Measurements from ENCODE around the gene GPR55. TPM values are rescaled to one million over a fixed set of nuclear protein-coding genes. Genes with fewer than 3 reads are reported as not detected.

Gene GPR55
- total and polyA plus RNA-seq, 11 donors, result 0.03 to 0.36 (median 0.11) TPM; not detected in 6

DNA sequence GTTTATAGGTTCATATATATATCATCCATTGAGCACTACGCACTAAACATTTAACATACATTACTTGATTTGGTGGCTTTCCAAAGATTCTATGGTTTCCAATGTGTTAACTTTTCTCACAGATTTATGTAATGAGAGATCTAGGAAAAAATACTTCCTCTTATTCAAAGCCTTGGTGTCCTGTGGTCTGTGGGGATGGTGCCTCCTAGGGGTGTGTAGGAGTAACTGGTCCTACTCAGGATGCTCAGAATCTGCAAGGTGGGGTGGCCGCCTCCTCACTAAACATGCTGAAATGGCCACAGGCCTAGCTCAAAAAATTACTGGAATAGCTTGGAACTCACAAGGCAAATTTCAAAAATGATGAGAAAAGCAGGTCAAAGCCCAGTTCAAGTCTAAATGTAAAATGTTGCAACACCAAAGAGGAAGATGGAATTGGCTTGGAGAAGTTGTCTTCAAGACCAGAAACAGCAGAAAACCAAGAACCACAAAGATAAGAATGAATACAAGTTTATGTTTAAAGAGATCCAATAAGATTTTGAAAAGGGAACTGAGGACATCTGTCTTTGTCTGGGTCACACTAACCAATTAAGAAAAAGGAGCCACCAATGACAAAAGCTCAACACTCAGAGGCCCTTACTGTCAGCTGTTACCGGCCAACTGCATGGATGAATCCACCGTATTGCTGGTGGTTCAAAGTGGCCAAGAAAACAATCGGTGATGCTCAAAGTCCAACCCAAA lies 11.5 kb downstream of the GPR55 start:
- no peaks in the 10 kb centered on the region for H3K9me3 ChIP-seq
- no peak overlapping the region for H3K4me3 ChIP-seq
- H3K4me1 ChIP-seq, result peaks cover 0 to 10% (median 0%) of the 10 kb centered on the region in 12 donors
- WGBS, 4 donors, result 81 to 89% (median 86%) methylated on average over 5 of the region's 5 CpGs
- peak overlapping the region in 1 of 12 donors; percentile 72 for H3K27ac ChIP-seq
- peak in 1 of 4 donors; percentile 24 for ATAC-seq
- no peaks in the 10 kb centered on the region for H3K36me3 ChIP-seq
- intact Hi-C loops (cut with DNase I), result loop anchor here in 1 of 10 donors (5.0 kb wide), 3 partner anchors 46 to 74 kb away; no protein-coding TSS in a partner anchor
- TF ChIP-seq, protein P1, sequence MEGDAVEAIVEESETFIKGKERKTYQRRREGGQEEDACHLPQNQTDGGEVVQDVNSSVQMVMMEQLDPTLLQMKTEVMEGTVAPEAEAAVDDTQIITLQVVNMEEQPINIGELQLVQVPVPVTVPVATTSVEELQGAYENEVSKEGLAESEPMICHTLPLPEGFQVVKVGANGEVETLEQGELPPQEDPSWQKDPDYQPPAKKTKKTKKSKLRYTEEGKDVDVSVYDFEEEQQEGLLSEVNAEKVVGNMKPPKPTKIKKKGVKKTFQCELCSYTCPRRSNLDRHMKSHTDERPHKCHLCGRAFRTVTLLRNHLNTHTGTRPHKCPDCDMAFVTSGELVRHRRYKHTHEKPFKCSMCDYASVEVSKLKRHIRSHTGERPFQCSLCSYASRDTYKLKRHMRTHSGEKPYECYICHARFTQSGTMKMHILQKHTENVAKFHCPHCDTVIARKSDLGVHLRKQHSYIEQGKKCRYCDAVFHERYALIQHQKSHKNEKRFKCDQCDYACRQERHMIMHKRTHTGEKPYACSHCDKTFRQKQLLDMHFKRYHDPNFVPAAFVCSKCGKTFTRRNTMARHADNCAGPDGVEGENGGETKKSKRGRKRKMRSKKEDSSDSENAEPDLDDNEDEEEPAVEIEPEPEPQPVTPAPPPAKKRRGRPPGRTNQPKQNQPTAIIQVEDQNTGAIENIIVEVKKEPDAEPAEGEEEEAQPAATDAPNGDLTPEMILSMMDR (IDR thresholded peaks at IDR 0.05), result peak in 9 of 12 donors; percentile 3 to 55 (median 37)
- TF ChIP-seq POLR2A (IDR thresholded peaks at IDR 0.05), result no peak
- peak in 3 of 5 donors; percentile 25 to 44 (median 36) for DNase-seq
- peaks cover 0 to 13% (median 0%) of the 10 kb centered on the region in 9 donors for H3K27me3 ChIP-seq

DNA sequence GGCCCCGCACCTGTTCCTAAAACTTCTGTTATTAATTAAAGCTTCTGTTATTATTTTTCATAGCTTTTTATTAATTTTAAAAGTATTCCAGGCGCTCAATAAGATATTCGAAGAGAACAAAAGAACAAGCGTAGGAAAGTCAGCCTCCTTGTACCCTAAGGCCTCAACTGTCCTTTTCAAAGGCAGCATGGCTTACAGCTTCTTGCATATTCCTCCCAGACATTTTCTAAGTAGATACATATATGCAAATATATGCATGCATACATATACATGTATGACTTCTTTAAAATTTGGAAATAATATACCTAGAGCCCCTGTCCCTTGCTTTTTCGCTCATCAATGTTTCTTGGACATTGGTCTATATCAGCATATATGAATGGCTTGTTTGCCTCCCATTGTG lies 12.3 kb downstream of the GPR55 start:
- H3K36me3 ChIP-seq, result no peaks in the 10 kb centered on the region
- 88 to 98% (median 97%) methylated on average over 5 of the region's 5 CpGs for WGBS, 4 donors
- DNase-seq (no peak), ATAC-seq (no peak)
- peak overlapping the region in 1 of 12 donors; percentile 15 for H3K27ac ChIP-seq
- no peaks in the 10 kb centered on the region for H3K9me3 ChIP-seq
- TF ChIP-seq, protein P1 (IDR thresholded peaks at IDR 0.05), result no peak
- TF ChIP-seq POLR2A (IDR thresholded peaks at IDR 0.05), result no peak
- no peak overlapping the region for H3K4me3 ChIP-seq
- intact Hi-C loops (cut with DNase I), result loop anchor here in 1 of 10 donors (5.0 kb wide), 3 partner anchors 45 to 75 kb away; no protein-coding TSS in a partner anchor
- H3K27me3 ChIP-seq, result peaks cover 0 to 6% (median 0%) of the 10 kb centered on the region in 9 donors
- peaks cover 0 to 13% (median 0%) of the 10 kb centered on the region in 12 donors for H3K4me1 ChIP-seq

DNA sequence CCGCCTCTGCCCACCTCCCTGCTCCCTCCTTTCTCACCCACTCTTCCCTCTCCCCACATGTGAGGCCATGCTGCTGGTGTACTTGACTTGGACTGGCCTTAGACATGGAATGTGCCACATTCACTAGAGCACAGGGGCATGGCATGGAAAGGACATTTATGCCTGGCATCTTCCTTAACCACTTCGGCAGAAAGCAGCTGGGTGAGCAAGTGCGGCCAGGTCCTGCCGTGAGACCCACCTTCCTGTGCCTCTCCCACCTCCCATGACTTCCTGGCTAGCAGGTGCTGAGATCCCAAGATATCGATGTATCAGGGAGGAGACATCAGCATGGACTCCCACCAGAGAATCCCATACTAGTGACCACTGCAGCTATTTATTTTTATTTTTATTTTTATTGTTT lies 13.0 kb downstream of the GPR55 start:
- no peaks in the 10 kb centered on the region for H3K36me3 ChIP-seq
- ATAC-seq (no peak), DNase-seq (peak in 2 of 5 donors; percentile 9 to 14)
- TF ChIP-seq, protein P1 (IDR thresholded peaks at IDR 0.05), result no peak
- no peak for TF ChIP-seq POLR2A (IDR thresholded peaks at IDR 0.05)
- no peak overlapping the region for H3K4me3 ChIP-seq
- no peaks in the 10 kb centered on the region for H3K9me3 ChIP-seq
- H3K27ac ChIP-seq, result no peak overlapping the region
- intact Hi-C loops (cut with DNase I), result loop anchor here in 1 of 10 donors (5.0 kb wide), 3 partner anchors 45 to 75 kb away; no protein-coding TSS in a partner anchor
- WGBS, 4 donors, result 71 to 96% (median 87%) methylated on average over 5 of the region's 5 CpGs
- H3K27me3 ChIP-seq, result peaks cover 0 to 4% (median 0%) of the 10 kb centered on the region in 9 donors
- peaks cover 0 to 13% (median 0%) of the 10 kb centered on the region in 12 donors for H3K4me1 ChIP-seq

DNA sequence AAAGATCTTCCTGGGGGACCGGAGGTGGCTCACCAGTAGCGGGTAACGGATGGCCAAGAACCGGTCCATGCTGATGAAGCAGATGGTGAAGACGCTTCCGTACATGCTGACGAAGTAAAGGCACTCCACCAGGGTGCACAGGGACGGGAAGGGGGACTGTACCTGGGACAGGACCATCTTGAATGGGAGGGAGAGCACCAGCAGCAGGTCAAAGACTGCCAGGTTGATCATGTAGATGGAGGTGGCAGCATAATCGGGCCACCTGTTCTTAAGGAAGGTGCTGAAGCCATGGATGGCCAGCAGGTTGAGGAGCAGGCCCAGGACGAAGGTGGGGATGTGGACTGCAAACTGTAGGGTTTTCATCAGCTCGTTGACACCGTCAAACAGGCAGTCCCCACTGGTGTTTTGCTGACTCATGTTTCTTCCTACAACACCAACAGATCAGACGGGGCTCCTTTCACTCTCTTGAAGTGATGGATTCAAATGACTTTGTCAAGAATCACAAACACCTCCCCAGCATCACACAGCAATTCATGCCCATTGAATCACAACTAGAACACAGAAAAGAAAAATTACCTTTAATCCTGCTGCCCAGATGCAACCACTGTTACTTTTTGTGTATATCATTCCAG lies 14.4 kb downstream of the GPR55 start:
- DNase-seq, result peak in 1 of 5 donors; percentile 21
- Histone ChIP-seq H3K36me3 (no peaks in the 10 kb centered on the region), H3K27me3 (peaks cover 0 to 3% (median 0%) of the 10 kb centered on the region in 9 donors), H3K4me3 (no peak overlapping the region), H3K4me1 (peaks cover 0 to 13% (median 0%) of the 10 kb centered on the region in 12 donors), H3K9me3 (no peaks in the 10 kb centered on the region), H3K27ac (no peak overlapping the region)
- TF ChIP-seq POLR2A (IDR thresholded peaks at IDR 0.05), result no peak
- TF ChIP-seq, protein P1 (IDR thresholded peaks at IDR 0.05), result no peak
- no peak for ATAC-seq
- intact Hi-C loops (cut with DNase I), result loop anchor here in 1 of 10 donors (5.0 kb wide), 3 partner anchors 43 to 77 kb away; no protein-coding TSS in a partner anchor
- 82 to 88% (median 84%) methylated on average over 13 of the region's 13 CpGs for WGBS, 4 donors
